Measurements from ENCODE around the gene ZMYM2.

- TF ChIP-seq CTCF (conservative IDR thresholded peaks at IDR 0.05; ENCODE audit: low read depth, low read length) (no peak), EZH2 (IDR thresholded peaks at IDR 0.05; ENCODE audit: borderline replicate concordance, low read depth, low read length, poor library complexity, severe bottlenecking) (no peak)
These were observed 179.3 kb downstream of the ZMYM2 start for GRCh38 chr13:20137875-20138274.

Measured in A673 (cell line).